ENCODE results near the gene EMP2.

Gene EMP2

DNA sequence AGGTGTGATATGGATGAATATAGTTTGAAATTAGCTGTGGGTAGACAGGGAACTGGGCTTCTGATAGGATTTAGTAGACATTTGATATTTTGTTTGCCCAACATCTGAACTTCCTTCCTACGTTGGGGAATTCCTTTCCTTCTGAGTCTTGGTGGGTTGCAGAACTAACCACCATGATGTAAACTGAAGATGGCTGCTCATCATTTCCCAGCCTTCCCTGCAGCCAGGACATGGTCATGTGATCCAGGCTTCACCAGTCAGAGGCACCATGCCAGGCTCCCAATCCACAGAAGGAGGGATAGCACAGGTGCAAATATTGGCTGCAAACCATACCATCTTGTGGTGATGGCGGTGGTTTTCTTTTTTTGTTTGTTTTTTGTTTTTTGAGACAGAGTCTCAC is 57.4 kb downstream of the EMP2 start:
- in situ Hi-C loops (cut with MboI; ENCODE audit: low sequenced_read_pairs): loop anchor here (25.0 kb wide), 1 partner anchor 211 kb away; no protein-coding TSS in a partner anchor

DNA sequence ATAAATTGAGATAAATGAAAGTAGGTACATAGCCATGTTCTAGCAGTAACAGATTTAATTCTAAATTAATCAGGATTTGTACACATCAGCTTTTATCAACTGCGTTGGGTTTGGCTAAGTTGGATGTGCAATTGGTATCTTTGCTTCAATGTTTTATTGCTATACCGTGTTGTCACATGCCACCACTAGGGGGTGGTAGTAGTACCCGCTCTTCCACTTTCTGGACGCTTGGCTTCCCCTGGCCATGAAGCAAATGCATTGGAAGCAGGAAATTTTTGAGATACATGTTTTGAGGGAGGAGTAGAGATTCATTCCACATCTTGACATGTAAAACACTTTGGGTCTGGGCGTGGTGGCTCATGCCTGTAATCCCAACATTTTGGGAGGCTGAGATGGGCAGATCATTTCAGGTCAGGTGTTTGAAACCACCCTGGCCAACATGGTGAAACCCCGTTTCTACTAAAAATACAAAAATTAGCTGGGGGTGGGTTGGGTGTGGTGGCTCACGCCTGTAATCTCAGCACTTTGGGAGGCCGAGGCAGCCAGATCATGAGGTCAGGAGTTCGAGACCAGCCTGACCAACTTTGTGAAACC is 58.6 kb downstream of the EMP2 start:
- in situ Hi-C loops (cut with MboI; ENCODE audit: low sequenced_read_pairs): loop anchor here (25.0 kb wide), 1 partner anchor 209 kb away; no protein-coding TSS in a partner anchor

DNA sequence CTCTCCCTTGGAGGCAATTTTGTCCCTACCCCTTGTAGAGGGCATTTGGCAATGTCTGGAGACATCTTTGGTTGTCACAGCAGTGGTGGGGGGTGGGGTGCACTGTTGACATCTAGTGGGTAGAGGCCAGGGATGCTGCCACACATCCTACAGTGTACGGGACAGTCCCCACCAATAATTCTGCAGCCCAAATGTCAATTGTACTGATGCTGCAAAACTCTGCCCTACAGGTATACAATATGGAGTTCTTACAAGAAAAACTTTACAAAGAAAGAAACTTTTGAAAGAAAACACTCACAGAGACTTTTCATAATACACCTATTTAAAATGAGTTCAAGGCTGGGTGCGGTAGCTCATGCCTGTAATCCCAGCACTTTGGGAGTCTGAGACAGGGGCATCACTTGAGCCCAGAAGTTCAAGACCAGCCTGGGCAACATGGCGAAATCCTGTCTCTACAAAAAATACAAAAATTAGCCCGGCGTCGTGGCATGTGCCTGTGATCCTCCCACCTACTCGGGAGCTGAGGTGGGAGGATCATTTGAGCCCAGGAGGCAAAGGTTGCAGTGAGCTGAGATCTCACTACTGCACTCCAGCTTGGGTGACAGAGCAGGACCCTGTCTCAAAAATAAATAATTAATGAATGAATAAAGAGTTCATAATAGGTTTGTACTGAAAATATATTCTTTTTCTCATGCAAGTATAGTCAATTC is 59.4 kb downstream of the EMP2 start:
- in situ Hi-C loops (cut with MboI; ENCODE audit: low sequenced_read_pairs): loop anchor here (25.0 kb wide), 1 partner anchor 209 kb away; no protein-coding TSS in a partner anchor

DNA sequence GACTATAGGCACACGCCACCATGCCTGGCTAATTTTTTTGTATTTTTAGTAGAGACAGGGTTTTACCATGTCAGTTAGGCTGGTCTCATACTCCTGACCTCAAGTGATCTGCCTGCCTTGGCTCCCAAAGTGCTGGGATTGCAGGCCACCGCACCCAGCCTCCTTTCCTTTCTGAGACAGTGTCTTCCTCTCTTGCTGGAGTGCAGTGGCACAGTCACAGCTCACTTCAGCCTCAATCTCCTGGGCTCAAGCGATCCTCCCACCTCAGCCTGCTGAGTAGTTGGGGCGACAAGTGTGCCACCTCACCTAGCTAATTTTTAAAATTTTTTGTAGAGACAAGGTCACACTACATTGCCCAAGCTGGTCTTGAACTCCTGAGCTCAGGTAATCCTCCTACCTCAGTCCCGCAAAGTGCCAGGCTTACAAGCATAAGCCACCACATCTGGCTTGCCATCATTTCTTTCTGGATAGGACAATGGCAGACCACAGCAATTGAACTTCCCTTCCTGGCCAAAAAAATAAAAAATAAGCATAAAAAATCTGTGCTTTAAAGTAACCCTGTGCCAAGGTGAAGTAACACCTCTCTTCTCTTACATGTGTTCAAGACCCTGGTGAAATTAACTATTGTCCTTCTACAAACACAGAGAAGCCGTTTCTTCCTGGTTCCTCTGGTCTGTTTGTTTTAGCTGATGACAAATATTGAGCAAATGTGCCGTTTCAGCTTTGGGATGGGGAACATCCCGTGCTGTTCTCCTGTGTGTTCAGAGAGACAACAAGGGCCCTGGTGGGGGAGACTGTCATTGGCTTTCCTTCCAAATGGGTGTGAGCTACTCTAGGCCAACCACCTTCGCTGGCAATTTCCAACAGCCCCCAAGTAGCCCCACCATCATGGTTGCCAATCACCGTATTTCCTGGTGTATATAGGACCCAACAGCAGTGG is 60.2 kb downstream of the EMP2 start:
- in situ Hi-C loops (cut with MboI; ENCODE audit: low sequenced_read_pairs): loop anchor here (10.0 to 25.0 kb wide), 3 partner anchors 208 to 395 kb away; no protein-coding TSS in a partner anchor

DNA sequence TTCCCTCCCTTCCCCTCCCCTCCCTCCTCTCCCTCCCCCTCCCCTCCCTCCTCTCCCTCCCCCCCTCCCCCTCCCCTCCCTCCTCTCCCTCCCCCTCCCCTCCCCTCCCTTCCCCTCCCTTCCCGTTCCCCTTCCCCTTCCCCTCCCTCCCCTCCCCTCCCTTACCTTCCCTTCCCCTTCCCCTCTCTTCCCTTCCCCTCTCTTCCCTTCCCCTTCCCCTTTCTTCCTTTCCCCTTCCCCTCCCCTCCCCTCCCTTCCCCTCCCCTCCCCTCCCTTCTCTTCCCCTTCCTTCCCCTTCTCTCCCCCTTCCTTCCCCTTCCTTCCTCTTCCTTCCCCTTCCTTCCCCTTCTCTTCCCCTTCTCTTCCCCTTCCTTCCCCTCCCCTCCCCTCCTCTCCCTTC is 61.1 kb downstream of the EMP2 start:
- in situ Hi-C loops (cut with MboI; ENCODE audit: low sequenced_read_pairs): loop anchor here (10.0 to 25.0 kb wide), 3 partner anchors 207 to 396 kb away; no protein-coding TSS in a partner anchor

DNA sequence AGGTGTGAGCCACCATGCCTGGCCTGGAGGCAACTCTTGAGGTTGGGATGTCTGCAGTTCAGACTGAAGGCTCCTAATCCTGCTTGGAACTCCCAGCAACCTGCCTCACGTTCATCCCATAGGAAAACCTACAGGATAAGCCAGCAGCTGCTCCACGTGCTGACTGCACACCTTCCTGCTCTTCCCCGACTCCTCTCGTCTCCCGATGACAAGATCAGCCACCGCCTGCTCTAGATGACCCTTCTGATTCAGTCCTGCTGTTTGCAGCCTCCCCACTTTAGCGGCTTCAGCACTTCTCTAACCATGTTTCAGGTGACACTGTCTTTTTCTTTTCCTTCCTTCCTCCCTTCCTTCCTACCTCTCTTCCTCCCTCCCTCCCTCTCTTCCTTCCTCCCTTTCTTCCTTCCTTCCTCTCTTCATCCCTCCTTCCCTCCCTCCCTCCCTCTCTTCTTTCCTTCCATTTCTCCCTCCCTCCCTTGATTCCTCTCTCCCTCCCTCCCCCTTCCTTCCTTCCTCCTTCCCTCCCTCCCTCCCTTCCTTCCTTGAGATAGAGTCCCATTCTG is 61.8 kb downstream of the EMP2 start:
- in situ Hi-C loops (cut with MboI; ENCODE audit: low sequenced_read_pairs): loop anchor here (10.0 to 25.0 kb wide), 3 partner anchors 206 to 396 kb away; no protein-coding TSS in a partner anchor

DNA sequence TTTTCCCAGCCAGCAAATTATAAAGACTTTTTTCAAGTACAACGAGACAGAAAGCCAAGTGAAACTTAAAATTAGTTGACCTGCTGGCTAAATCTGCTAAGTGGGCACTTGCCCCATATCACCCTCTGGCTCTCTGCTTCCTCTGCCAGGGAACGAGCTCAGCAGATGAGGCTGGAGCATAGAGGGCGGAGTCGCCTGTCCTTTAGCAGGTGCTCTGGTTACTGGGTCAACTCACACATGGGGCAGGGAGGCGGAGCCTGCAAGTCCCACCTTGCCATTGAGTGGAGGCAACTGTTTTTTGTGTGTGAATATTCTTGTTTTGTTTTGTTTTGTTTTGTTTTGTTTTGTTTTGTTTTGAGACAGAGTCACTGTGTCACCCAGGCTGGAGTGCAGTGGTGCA is 62.5 kb downstream of the EMP2 start:
- in situ Hi-C loops (cut with MboI; ENCODE audit: low sequenced_read_pairs): loop anchor here (10.0 to 25.0 kb wide), 3 partner anchors 206 to 397 kb away; no protein-coding TSS in a partner anchor

DNA sequence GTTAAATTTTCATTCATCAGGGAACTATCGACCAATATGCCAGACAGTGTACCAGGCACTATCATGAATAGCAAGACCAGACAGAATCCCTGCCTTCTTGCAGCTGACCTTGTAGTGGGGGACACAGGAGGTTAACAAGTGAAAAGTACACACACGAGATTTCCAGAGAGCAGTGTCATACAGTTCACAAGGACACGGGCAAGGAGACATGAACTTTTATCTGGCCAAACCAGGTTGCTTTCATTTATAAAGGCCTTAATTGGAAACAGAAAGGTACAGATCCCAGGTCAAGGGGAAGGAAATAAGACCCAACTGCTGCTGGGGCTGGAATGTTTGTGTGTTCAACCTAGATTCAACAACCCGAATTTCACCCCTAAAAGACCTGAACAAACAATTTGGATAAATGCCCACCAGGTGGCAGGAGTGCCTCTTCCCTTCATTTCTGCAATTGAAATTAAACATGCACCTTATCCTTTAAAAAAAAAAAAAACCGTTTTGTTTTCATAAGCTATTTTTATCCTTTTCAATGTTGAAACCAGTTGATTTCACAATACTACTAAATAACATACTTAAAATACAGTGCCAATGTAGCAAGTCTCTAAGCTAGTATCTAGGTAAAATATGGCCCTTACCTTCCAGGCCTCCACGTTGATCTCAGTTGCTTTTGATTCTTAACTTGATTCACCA is 65.9 kb downstream of the EMP2 start:
- in situ Hi-C loops (cut with MboI; ENCODE audit: low sequenced_read_pairs): loop anchor here (10.0 to 25.0 kb wide), 3 partner anchors 202 to 400 kb away; no protein-coding TSS in a partner anchor

DNA sequence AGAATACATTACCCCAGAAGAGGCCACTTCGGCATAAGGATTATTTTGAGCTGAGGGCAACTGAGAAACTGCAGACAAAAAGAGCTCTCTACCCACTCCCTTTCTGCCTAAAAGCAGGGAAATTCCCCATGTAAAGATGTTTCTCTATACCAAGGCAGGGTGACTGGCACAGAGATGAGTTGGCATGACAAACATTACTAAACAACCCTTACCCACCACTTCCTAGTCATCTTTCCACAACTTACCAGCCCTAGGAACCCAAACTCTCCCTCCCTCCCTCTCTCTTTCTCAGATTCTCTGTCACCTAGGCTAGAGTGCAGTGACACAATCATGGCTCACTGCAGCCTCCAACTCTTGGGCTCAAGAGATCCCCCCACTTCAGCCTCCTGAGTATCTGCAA is 68.6 kb downstream of the EMP2 start:
- in situ Hi-C loops (cut with MboI; ENCODE audit: low sequenced_read_pairs): loop anchor here (10.0 to 25.0 kb wide), 3 partner anchors 200 to 403 kb away; no protein-coding TSS in a partner anchor

DNA sequence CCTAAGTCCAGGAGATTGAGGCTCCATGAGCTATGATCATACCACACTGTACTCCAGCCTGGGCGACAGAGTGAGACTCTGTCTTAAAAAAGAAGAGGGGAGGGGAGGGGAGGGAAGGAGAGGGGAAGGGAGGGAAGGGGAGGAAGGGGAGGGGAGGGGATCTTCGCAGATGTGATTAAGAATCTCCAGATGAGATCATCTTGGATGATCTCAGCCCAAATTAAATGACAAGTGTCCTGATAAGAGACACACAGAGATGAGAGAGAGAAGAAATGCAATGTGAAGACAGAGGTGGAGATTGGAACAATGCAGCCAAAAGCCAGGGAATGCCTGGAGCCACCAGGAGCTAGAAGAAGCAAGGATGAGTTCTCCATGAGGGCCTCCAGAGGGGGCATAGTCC is 70.1 kb downstream of the EMP2 start:
- in situ Hi-C loops (cut with MboI; ENCODE audit: low sequenced_read_pairs): loop anchor here (10.0 to 25.0 kb wide), 3 partner anchors 198 to 405 kb away; no protein-coding TSS in a partner anchor

DNA sequence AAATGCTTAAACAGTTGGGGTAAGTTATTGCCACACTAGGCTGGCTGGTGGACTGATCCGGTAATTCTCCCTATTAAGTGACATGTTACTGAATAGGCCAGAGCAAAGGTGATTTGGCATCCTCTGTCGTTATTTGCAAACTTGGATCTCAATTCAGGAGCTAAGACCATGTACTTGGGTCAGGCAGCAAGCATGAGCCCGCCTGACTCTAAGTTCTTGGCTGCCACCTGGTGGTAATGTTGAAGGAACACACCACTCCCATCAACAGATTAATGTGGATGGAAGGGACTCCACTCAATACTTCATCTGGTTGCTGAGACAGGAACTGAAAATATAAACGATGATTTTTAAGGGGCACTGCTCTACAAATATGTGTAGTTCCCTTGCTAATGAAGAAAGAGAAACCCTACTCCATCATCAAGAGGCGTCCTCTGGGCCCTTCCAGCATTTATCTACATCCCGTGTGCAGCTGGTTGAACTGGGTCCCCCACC is 70.8 kb downstream of the EMP2 start:
- in situ Hi-C loops (cut with MboI; ENCODE audit: low sequenced_read_pairs): loop anchor here (10.0 to 25.0 kb wide), 3 partner anchors 197 to 405 kb away; no protein-coding TSS in a partner anchor

DNA sequence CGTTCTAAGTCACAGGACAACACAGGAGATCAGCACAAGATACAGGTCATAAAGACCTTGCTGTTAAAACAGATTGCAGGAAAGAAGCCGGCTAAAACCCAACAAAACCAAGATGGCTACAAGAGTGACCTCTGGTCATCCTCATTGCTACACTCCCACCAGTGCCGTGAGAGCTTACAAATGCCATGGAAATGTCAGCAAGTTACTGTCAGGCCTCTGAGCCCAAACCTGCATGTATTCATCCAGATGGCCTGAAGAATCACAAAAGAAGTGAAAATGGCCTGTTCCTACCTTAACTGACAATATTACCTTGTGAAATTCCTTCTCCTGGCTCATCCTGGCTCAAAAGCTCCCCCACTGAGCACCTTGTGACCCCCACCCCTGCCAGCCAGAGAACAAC is 75.1 kb downstream of the EMP2 start:
- in situ Hi-C loops (cut with MboI; ENCODE audit: low sequenced_read_pairs): loop anchor here (25.0 kb wide), 1 partner anchor 193 kb away; no protein-coding TSS in a partner anchor

DNA sequence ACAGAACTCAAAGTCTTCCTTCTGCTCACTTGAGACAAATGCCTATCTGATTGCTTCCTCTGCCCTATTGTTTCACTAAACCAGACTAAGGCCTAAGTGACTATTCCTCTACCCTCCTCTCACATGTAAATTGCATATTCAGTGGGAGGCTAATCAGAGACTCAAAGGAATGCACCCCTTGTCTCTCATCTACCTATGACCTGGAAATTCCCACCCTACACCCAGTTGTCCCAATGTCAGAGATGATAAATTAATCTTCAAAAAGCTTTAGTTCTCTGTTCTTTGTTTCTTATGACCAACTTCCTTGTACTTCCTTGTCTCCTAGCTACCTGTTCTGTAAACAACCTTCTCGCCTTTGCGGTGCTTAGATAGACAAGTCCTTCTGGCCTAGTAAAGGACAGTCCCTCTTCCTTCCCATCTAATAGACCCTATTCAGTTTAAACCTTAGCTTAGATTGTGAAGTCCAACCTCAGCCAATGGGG is 76.0 kb downstream of the EMP2 start:
- in situ Hi-C loops (cut with MboI; ENCODE audit: low sequenced_read_pairs): loop anchor here (25.0 kb wide), 1 partner anchor 192 kb away; no protein-coding TSS in a partner anchor

DNA sequence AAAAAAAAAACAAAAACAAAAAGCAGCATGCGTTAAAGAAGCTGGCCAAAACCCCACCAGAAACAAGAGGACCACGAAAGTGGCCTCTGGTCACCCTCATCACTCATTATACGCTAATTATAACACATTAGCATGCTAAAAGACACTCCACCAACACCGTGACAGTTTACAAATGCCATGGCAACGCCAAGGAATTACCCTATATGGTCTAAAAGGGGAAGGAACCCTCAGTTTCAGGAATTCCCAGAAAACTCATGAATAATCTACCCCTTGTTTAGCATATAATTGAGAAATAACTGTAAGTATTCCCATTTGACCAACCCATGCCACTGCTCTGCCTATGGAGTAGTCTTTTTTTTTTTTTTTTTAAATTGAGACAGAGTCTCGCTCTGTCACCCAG is 77.6 kb downstream of the EMP2 start:
- in situ Hi-C loops (cut with MboI; ENCODE audit: low sequenced_read_pairs): loop anchor here (25.0 kb wide), 1 partner anchor 190 kb away; no protein-coding TSS in a partner anchor

DNA sequence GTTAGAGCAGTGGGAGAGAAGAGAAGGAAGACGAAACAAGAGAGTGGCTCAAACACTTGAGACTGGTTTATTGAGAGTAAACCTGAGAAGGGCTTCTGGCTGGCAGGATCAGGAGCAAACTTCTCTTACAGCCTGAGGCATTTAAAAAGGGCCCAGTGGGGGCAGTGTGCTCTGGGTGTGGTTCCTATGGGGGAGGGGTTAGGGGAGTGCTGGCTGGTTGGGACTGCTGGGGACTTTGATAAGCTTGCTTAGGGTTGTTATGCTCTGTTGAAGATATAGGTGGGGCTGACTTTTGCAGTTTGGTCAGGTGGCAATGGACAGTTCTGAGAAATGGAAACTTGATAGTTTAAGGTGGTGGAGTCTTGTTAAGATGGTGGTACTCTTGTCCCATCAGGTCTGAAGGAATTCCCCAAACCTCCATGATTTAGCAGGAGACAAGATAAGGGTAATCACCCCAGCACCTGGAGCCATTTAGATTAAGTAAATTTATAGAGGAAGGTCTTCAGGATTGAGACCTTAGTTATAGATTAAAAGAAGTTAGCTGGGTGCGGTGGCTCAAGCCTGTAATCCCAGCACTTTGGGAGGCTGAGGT is 79.3 kb downstream of the EMP2 start:
- in situ Hi-C loops (cut with MboI; ENCODE audit: low sequenced_read_pairs): loop anchor here (25.0 kb wide), 1 partner anchor 189 kb away; no protein-coding TSS in a partner anchor

DNA sequence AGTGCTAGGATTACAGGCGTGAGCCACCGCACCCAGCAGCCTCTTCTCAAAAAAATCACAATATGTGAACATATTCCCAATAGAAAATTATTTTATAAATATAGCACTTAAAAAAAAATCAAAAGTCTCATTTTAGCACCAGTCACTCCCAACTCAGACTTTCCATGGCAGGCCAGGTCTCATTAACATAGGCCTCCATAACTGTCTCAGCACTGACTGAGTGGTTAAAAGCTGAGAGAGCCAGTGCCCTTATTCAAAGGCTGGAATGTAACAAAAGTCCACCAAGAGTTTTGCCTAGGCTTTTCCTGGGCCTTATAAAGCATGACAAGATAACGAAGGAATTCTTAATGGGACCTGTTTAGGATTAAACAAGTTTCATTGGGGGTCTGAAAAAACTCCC is 79.8 kb downstream of the EMP2 start:
- in situ Hi-C loops (cut with MboI; ENCODE audit: low sequenced_read_pairs): loop anchor here (25.0 kb wide), 1 partner anchor 188 kb away; no protein-coding TSS in a partner anchor

DNA sequence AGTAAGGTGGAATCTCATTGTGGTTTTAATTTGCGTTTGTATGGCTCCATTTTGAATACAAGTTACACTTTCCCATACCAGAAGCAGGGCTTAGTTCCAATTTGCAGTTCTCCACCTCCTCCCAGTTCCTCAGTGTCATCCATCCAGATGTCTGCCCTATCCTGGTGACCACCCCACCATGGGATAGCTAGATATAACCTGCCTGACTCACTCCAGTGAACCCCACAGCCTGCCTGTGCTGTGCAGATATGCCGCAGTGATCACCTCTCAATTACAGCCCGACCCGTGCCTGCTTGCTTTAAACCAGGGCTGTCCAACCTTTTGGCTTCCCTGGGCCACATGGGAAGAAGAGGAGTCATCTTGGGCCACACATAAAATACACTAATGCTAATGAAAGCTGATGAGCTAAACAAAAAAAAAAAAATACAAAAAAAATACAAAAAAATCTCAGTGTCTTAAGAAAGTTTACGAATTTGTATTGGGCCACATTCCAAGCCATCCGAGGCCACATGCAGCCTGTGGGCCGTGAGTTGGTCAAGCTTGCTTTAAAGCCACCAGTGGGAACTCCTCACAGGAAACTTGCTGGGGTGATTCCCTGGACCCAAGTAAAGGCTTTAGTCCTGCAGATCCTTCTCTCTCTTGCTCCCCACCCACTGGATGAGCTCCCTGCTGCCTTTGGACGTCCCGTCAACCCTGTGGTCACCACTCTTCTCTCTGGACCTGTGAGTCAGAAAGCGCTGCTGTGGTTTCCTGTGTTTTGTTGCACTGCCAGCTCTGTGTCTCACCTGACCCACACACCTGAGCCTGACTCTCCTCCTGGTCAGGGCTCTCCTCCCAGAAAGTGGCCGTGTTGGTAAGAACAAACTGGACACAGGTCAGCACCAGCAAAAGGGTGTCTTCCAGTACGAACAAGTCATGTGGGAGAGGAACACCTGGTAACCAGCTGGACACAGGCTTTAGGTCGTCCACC is 83.0 kb downstream of the EMP2 start:
- in situ Hi-C loops (cut with MboI; ENCODE audit: low sequenced_read_pairs): no loop called here

DNA sequence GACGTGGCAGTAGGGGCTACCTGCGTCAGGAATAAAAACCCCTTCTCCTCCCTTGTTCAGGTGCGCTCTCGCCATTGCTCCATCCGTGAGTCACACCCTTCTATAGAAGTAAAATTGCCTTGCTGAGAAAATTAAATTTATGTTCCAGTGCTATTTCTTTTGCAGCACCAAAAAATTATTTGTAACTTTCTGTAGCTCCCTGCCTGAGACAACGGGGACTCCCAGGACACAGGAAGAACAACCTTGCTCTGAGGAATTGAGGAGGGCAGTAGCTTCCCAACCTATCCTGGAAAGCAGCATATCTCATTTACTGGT is 85.4 kb downstream of the EMP2 start:
- in situ Hi-C loops (cut with MboI; ENCODE audit: low sequenced_read_pairs): no loop called here

Measured in HL-60/S4 treated with retinoic acid at 250 ng/mL for 4 days and 3 days (cell line).